Neural cell (in vitro differentiated cells): Measurements from ENCODE around the gene INPP5D.

Experiments used
- CTCF ChIP-seq: fragments of 450-650 bp; IDR thresholded peaks from 2 replicates; pipeline ENCODE4 v1.5.1; 2014; ENCODE audit warnings: antibody characterized with exemption, mild to moderate bottlenecking, moderate library complexity; ENCODE audit not compliant: poor library complexity, severe bottlenecking
- EP300 ChIP-seq: fragments of 450-650 bp; conservative IDR thresholded peaks from 2 replicates; pipeline ENCODE4 v1.6.1; 2014; ENCODE audit warnings: antibody characterized with exemption, mild to moderate bottlenecking, moderate library complexity; ENCODE audit not compliant: poor library complexity, severe bottlenecking
- EZH2 ChIP-seq: fragments of 200-600, 300-800 bp; shearing (Covaris generic), sonication (generic); IDR thresholded peaks from 2 replicates; pipeline ENCODE4 v1.6.1; 2014; ENCODE audit warnings: antibody characterized with exemption, low read length, borderline replicate concordance, mild to moderate bottlenecking; ENCODE audit not compliant: insufficient read depth, poor library complexity, severe bottlenecking
- POLR2AphosphoS5 ChIP-seq: IDR thresholded peaks from 2 replicates; pipeline ENCODE4 v1.6.1; 2012
- RAD21 ChIP-seq: fragments of 450-650 bp; conservative IDR thresholded peaks from 2 replicates; pipeline ENCODE4 v1.6.1; 2014; ENCODE audit warnings: antibody characterized with exemption, mild to moderate bottlenecking, moderate library complexity
- REST ChIP-seq: IDR thresholded peaks from 2 replicates; pipeline ENCODE4 v1.6.1; 2012; ENCODE audit warnings: borderline replicate concordance
- SMC3 ChIP-seq: fragments of 450-650 bp; conservative IDR thresholded peaks from 2 replicates; pipeline ENCODE4 v1.6.1; 2014; ENCODE audit warnings: antibody characterized with exemption, mild to moderate bottlenecking, moderate library complexity; ENCODE audit not compliant: poor library complexity
- TAF1 ChIP-seq: IDR thresholded peaks from 2 replicates; pipeline ENCODE4 v1.6.1; 2012; ENCODE audit warnings: low read depth

- TF ChIP-seq CTCF (no peak), EZH2 (no peak), POLR2AphosphoS5 (no peak), REST (no peak), RAD21 (no peak), TAF1 (no peak), EP300 (no peak), SMC3 (no peak)
These were observed 80.8 kb downstream of the INPP5D start for GRCh38 chr2:233140978-233141377.
